Hepatocyte (in vitro differentiated cells): Measurements from ENCODE around the gene AKR1B15. TPM values are rescaled to one million over a fixed set of nuclear protein-coding genes. Genes with fewer than 3 reads are reported as not detected.

Source experiments
- DNase-seq: peaks from one replicate; pipeline ENCODE4 v3.0.0-alpha.2; 2016; ENCODE audit warnings: low spot score
- H2AFZ ChIP-seq: fragments of 200-600 bp; sonication (generic); 2 replicates; pipeline ENCODE4 v1.6.0; 2016; ENCODE audit warnings: antibody characterized with exemption, mild to moderate bottlenecking
- H3K27ac ChIP-seq: fragments of 200-600 bp; sonication (generic); 2 replicates; pipeline ENCODE4 v1.5.1; 2016; ENCODE audit warnings: mild to moderate bottlenecking
- H3K27me3 ChIP-seq: fragments of 200-600 bp; sonication (generic); 2 replicates; pipeline ENCODE4 v1.6.1; 2016
- H3K36me3 ChIP-seq: fragments of 200-600 bp; sonication (generic); replicated peaks from 2 replicates; pipeline ENCODE4 v1.5.1; 2016; ENCODE audit warnings: low read depth; ENCODE audit not compliant: insufficient read depth
- H3K4me1 ChIP-seq: fragments of 200-600 bp; sonication (generic); 2 replicates; pipeline ENCODE4 v1.5.1; 2016; ENCODE audit warnings: mild to moderate bottlenecking, moderate library complexity; ENCODE audit not compliant: insufficient read depth
- H3K4me2 ChIP-seq: fragments of 200-600 bp; sonication (generic); 2 replicates; pipeline ENCODE4 v1.6.0; 2016
- H3K4me3 ChIP-seq: fragments of 200-600 bp; sonication (generic); 2 replicates; pipeline ENCODE4 v1.5.1; 2016; ENCODE audit warnings: mild to moderate bottlenecking
- H3K79me2 ChIP-seq: fragments of 200-600 bp; sonication (generic); 2 replicates; pipeline ENCODE4 v1.6.0; 2017; ENCODE audit warnings: mild to moderate bottlenecking
- H3K9me2 ChIP-seq: fragments of 200-600 bp; sonication (generic); replicated peaks from 2 replicates; pipeline ENCODE4 v1.6.0; 2017; ENCODE audit warnings: mild to moderate bottlenecking; ENCODE audit not compliant: insufficient read depth
- H3K9me3 ChIP-seq: fragments of 200-600 bp; sonication (generic); 2 replicates; pipeline ENCODE4 v1.5.1; 2016; ENCODE audit warnings: low read depth, mild to moderate bottlenecking
- H4K20me1 ChIP-seq: fragments of 200-600 bp; sonication (generic); 2 replicates; pipeline ENCODE4 v1.6.0; 2016; ENCODE audit warnings: mild to moderate bottlenecking; ENCODE audit not compliant: insufficient read depth, poor library complexity, severe bottlenecking
- CTCF ChIP-seq: fragments of 200-600 bp; sonication (generic); IDR thresholded peaks from 2 replicates; pipeline ENCODE4 v1.5.1; 2016; ENCODE audit warnings: antibody characterized with exemption, mild to moderate bottlenecking; ENCODE audit not compliant: poor library complexity
- EZH2 ChIP-seq: fragments of 200-600 bp; sonication (generic); IDR thresholded peaks from 2 replicates; pipeline ENCODE4 v1.6.1; 2016; ENCODE audit warnings: antibody characterized with exemption, mild to moderate bottlenecking, borderline replicate concordance
- EZH2phosphoT487 ChIP-seq: fragments of 200-600 bp; sonication (generic); IDR thresholded peaks from one replicate; pipeline ENCODE4 v1.6.1; 2018; ENCODE audit warnings: antibody characterized with exemption, mild to moderate bottlenecking, low read depth, moderate library complexity; ENCODE audit not compliant: unreplicated experiment, severe bottlenecking
- WGBS: methylation state at CpG from one replicate; pipeline ENCODE4 v1.1.6; 2016; ENCODE audit warnings: low lambda C conversion rate; ENCODE audit errors: missing lambda C conversion rate; 5-methylcytosine and 5-hydroxymethylcytosine counted together
- polyA plus RNA-seq: library from polyadenylated mRNA; unstranded; fragments of >200 nt; fragmentation: Nextera tagmentation; extraction: Ambion mirVana; gene quantifications from 2 replicates; pipeline ENCODE4 v1.2.1, GENCODE V29; 2016
- total RNA-seq: library from RNA; depleted of rRNA; stranded (reverse); fragments of >200 nt; gene quantifications from 2 replicates; pipeline ENCODE4 v1.2.3, GENCODE V29; 2014

The AKR1B15 gene
- total and polyA plus RNA-seq, 2 experiments from 2014 or later: 6.3 to 13.7 TPM

- Histone ChIP-seq H3K27ac (no peak overlapping the region), H3K9me2 (no peaks in the 10 kb centered on the region), H3K79me2 (no peaks in the 10 kb centered on the region), H2AFZ (no peak overlapping the region), H3K36me3 (no peaks in the 10 kb centered on the region), H3K27me3 (no peaks in the 10 kb centered on the region), H3K9me3 (no peaks in the 10 kb centered on the region), H3K4me3 (no peak overlapping the region), H3K4me2 (no peak overlapping the region), H4K20me1 (no peaks in the 10 kb centered on the region), H3K4me1 (no peaks in the 10 kb centered on the region)
- DNase-seq: no peak
- 91% methylated on average over 6 of the region's 6 CpGs for WGBS
- no peak for TF ChIP-seq EZH2
- TF ChIP-seq CTCF: no peak
- TF ChIP-seq EZH2phosphoT487: no peak
These were observed 23.0 kb downstream of the AKR1B15 start for GRCh38 chr7:134571746-134572461.

- Histone ChIP-seq H3K27ac (no peak overlapping the region), H3K36me3 (no peaks in the 10 kb centered on the region), H3K79me2 (no peaks in the 10 kb centered on the region), H3K9me2 (no peaks in the 10 kb centered on the region), H3K27me3 (no peaks in the 10 kb centered on the region), H2AFZ (no peak overlapping the region), H3K4me3 (no peak overlapping the region), H3K9me3 (no peaks in the 10 kb centered on the region), H4K20me1 (no peaks in the 10 kb centered on the region), H3K4me2 (no peak overlapping the region), H3K4me1 (no peaks in the 10 kb centered on the region)
- 81% methylated on average over 2 of the region's 2 CpGs for WGBS
- TF ChIP-seq EZH2phosphoT487: no peak
- no peak for TF ChIP-seq EZH2
- no peak for TF ChIP-seq CTCF
- DNase-seq: no peak
These were observed 25.4 kb downstream of the AKR1B15 start for GRCh38 chr7:134574322-134574721.

GRCh38 chr7:134584290-134584689 is 35.4 kb downstream of the AKR1B15 start:
- Histone ChIP-seq H3K36me3 (no peaks in the 10 kb centered on the region), H3K27me3 (no peaks in the 10 kb centered on the region), H3K79me2 (no peaks in the 10 kb centered on the region), H2AFZ (no peak overlapping the region), H3K9me2 (no peaks in the 10 kb centered on the region), H3K27ac (no peak overlapping the region), H3K4me3 (no peak overlapping the region), H4K20me1 (no peaks in the 10 kb centered on the region), H3K4me2 (no peak overlapping the region), H3K9me3 (no peaks in the 10 kb centered on the region), H3K4me1 (peaks cover 5% of the 10 kb centered on the region)
- TF ChIP-seq CTCF (no peak), EZH2phosphoT487 (no peak), EZH2 (no peak)
- DNase-seq: no peak
- 83% methylated on average over 1 of the region's 1 CpG for WGBS
